Mononuclear cell (primary cell): ENCODE results near the gene CELA2A. TPM values are rescaled to one million over a fixed set of nuclear protein-coding genes. Genes with fewer than 3 reads are reported as not detected.
"Not testable (repeated sequence)": the region's sequence is repeated elsewhere in the genome, so short reads cannot be mapped to it uniquely, and the experiment has no call there.

ENCODE experiments used
- H3K27me3 ChIP-seq: 2 replicates; pipeline ENCODE4 v1.6.0; 2011; ENCODE audit warnings: low read length, control low read depth; ENCODE audit not compliant: insufficient read depth
- H3K4me1 ChIP-seq: 2 replicates; pipeline ENCODE4 v1.5.1; 2011; ENCODE audit warnings: mild to moderate bottlenecking, low read length, control low read depth; ENCODE audit not compliant: insufficient read depth
- H3K4me3 ChIP-seq: 2 replicates; pipeline ENCODE4 v1.5.1; 2011; ENCODE audit warnings: mild to moderate bottlenecking, low read length, moderate library complexity
- H3K9me3 ChIP-seq: 2 replicates; pipeline ENCODE4 v1.5.1; 2011; ENCODE audit warnings: low read depth, mild to moderate bottlenecking, control low read depth, low read length
- total RNA-seq: library from RNA; depleted of rRNA; stranded (reverse); fragments of >200 nt; gene quantifications from one replicate; pipeline ENCODE4 v1.2.3, GENCODE V29; 2012

The CELA2A gene
- total RNA-seq, 1 donor = not detected

DNA sequence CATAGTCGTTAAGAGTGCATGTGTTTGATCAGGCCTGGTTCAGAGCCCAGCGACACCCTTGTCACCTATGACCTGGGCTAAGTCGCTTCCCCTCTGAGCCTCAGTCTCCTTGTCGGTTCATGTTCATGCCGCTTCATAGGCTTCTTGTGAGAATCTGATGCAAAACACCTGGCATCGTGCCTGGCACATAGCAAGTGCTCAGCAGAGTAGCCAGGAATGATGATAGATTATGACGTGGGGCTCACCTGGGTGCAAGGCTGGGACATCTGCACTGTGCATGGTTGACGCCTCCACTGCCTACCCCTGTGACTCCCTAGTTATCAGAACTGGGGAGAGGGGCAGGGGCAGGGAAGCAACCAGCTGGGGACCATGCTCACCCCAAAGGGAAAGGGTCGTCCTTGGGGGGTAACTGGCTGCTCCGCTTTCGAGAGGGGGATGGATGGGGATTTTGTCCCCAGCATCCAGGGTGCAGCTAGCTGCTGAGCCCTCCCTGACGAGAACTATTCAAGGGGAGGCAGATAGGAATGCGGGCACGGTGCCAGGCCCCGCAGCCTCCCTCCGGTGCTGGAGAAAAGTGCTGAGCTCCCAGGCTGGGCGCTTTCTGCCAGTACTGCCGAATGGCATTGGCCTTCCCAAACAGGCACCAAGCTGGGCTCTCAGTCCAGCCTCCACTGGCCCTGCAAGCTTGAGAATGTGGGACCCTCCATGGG lies 37.6 kb upstream of the CELA2A start:
- no peak overlapping the region for H3K4me3 ChIP-seq
- no peaks in the 10 kb centered on the region for H3K9me3 ChIP-seq
- peaks cover 77% of the 10 kb centered on the region for H3K4me1 ChIP-seq
- H3K27me3 ChIP-seq = no peaks in the 10 kb centered on the region

DNA sequence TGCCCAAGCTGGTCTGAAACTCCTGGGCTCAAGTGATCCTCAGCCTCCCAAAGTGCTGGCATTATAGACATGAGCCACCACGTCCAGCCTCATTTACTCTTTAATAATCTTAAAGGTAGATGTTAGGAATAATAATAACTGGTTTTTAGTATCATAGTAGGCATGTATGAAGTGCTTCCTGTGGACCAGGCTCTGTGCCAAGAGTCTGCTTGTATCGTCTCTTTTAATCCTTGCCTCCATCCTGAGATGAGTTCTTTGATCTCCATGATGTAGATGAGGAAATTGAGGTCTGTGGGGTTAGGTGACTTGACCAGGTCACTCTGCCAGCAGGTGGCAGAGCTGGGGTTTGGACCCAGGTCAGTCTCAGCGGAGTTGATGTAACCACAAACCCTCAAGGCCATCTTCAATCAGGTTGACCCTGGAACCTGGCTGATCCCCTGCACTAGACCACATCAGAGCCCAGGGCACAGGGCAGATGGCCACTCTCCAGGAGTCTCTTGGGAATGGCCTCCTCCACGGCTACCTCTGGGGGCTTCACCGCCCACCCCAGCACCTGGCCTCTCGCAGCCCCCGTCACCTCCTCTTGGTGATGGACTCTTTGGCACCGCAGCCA lies 35.6 kb upstream of the CELA2A start:
- H3K4me1 ChIP-seq = peaks cover 64% of the 10 kb centered on the region
- H3K9me3 ChIP-seq = no peaks in the 10 kb centered on the region
- no peaks in the 10 kb centered on the region for H3K27me3 ChIP-seq
- H3K4me3 ChIP-seq = no peak overlapping the region

DNA sequence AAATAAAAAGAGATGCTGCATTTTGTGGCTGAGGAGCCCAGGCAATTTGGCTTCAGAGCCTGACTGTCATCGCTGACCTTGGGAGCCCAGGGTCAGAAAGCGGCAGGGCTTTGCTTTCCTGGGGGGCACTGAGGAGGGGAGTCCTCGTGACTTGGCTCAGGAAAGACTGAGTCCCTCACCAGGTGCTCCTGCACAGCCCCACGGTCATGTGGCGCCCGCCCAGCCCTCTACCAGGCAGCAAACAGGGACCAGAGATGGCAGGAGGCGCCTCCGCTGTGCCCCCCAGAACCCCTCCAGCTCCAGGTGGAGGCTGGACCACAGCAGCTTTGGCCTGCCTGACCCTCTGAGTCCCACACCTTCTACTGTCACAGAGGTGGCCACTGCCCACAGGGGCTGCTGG lies 33.7 kb upstream of the CELA2A start:
- Histone ChIP-seq H3K4me3 (no peak overlapping the region), H3K4me1 (peaks cover 47% of the 10 kb centered on the region), H3K9me3 (no peaks in the 10 kb centered on the region), H3K27me3 (no peaks in the 10 kb centered on the region)

DNA sequence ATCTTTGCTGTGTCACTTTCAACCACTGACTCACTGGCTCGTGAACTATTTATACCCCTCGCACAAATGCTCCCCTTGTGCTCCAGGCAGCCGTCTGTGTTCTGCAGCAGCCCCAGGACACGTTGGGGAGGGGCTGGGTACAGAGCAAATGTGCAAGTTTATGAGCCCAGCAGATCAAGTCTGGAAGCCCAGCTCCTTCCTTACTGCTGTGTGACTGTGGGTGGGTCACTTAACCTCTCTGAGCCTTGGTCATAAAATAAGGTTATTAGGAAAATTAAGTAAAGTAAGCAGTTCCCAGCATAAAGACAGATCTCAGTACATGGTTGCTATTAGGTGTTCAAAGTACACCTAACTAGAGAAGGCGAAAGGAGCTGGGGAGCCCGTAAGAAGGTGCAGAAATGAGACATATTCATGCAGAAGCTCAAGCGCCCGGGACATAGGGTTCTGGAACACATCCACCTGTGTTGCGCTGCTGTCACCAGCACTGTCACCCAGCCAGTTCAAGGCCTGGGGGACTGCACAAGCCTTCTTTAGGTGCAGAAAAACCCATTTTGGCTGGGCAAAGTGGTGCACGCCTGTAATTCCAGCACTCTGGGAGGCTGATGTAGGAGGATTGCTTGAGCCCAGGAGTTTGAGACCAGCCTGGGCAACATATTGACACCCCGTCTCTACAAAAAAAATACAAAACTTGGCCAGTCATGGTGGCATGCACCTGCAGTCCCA lies 33.0 kb upstream of the CELA2A start:
- Histone ChIP-seq H3K27me3 (no peaks in the 10 kb centered on the region), H3K4me3 (no peak overlapping the region), H3K4me1 (peaks cover 45% of the 10 kb centered on the region)

DNA sequence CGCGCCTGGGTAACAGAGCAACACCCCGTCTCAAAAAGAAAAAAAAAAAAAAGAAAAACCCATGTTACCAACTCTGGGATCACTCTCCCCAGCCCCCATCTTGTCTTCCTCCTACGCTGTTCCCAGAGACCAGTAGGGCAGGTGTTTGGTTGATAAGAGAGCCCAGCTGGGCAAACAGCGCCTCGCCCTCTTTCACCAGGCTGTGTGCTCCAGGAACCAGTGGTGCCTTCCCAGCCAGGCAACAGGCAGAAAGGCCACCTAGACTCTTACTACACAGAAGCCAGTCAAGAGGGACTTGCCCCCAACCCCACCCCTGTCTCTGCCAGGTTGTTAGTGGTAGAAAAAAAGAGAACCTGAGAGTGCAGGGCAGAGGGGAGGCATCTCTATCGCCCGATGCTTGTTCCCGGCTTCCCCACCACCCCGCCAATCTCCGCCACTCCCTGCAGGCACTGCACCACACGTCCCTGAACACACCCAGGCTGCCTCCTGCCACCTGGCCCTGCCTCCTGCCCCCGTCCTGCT lies 32.3 kb upstream of the CELA2A start:
- Histone ChIP-seq H3K27me3 (no peaks in the 10 kb centered on the region), H3K4me3 (no peak overlapping the region), H3K9me3 (no peaks in the 10 kb centered on the region), H3K4me1 (peaks cover 40% of the 10 kb centered on the region)

More for the DNA sequence above, 33.0 kb upstream of the CELA2A start:
- H3K9me3 ChIP-seq = no peaks in the 10 kb centered on the region

DNA sequence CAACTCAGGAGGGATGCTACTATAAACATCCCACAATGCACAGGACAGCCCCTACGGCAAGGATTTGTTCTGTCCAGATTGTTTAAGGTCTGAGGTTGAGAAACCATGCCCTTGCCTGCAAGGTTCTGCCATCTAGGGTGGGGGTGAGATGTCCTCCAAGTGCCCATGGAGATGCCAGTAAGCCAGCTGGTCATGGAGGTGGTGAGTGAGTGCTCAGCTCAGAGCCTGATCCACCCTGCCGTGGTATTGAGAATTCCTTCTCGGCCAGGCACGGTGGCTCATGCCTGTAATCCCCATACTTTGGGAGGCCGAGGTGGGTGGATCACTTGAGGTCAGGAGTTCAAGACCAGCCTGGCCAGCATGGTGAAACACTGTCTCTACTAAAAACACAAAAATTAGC lies 31.6 kb upstream of the CELA2A start:
- H3K27me3 ChIP-seq = no peaks in the 10 kb centered on the region
- no peaks in the 10 kb centered on the region for H3K9me3 ChIP-seq
- peaks cover 35% of the 10 kb centered on the region for H3K4me1 ChIP-seq
- H3K4me3 ChIP-seq = no peak overlapping the region

DNA sequence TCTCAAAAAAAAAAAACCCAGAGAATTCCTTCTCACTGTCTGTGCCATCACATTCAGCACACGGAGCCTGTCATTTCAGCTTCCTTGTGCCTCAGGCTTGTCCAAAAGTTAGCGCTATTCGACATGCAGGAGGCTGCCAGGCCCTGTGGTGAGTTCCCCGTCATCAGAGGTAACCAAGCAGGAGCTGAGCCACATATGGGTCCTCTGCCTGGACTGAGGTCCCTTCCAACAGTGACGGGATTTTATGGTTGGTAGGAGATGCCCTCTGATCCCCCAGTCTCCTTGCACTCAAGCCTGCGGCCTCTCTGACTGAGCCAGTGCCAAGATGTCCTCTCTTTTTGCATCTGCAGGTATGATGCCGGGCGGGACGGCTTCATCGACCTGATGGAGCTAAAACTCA lies 31.0 kb upstream of the CELA2A start:
- Histone ChIP-seq H3K9me3 (no peaks in the 10 kb centered on the region), H3K4me3 (no peak overlapping the region), H3K27me3 (no peaks in the 10 kb centered on the region), H3K4me1 (peaks cover 30% of the 10 kb centered on the region)

DNA sequence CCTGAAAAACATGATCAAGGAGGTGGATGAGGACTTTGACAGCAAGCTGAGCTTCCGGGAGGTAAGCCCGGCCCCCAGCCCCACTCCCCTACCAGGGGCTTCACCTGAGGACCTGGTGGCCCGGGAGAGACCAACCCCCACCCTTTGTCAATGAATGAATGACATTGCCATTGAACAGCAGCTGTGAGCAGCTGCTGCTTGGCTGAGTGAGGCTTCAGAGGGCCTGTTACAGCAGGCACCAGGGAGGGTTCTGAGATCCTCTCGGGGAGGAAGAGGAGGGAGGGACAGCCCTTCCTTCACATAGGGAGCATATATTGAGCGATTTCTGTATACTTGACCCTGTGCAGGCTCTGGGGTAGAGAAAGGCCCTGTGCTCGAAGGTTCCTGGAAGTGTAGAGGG lies 30.6 kb upstream of the CELA2A start:
- Histone ChIP-seq H3K4me1 (peaks cover 26% of the 10 kb centered on the region), H3K27me3 (no peaks in the 10 kb centered on the region), H3K9me3 (no peaks in the 10 kb centered on the region), H3K4me3 (no peak overlapping the region)

DNA sequence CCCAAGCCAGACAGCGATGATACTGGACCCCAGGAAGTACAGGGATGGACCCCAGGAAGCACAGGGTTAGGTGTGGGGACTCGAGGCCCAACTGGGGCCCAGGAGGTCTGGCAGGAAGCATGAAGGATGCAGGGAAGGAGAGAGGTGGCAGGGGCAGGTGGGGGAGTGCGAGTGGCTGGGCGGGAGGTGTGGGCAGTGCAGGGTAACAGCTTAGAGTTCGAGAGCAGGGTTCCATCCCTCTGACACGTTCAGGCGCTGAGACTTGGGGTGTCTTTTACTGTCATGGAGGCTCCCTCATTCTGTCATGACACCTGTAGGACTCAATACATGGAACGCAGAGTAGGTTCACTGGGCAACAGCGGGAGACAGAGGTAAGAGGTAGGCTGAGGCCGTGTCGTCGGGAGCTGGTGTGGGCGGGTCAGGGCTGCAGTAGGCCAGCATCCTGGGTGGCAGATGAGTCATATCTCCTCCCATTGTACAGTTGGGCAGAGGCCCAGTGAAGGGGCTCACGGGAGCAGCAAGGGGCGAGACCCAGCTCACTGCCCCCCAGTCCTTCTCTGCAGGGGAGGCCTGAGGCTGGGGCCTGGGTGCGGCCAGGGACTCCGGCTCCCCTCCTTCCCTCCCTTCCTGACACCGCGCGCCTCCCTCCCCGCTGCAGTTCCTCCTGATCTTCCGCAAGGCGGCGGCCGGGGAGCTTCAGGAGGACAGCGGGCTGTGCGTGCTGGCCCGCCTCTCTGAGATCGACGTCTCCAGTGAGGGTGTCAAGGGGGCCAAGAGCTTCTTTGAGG lies 29.8 kb upstream of the CELA2A start:
- no peaks in the 10 kb centered on the region for H3K9me3 ChIP-seq
- H3K27me3 ChIP-seq = no peaks in the 10 kb centered on the region
- peaks cover 22% of the 10 kb centered on the region for H3K4me1 ChIP-seq
- no peak overlapping the region for H3K4me3 ChIP-seq

DNA sequence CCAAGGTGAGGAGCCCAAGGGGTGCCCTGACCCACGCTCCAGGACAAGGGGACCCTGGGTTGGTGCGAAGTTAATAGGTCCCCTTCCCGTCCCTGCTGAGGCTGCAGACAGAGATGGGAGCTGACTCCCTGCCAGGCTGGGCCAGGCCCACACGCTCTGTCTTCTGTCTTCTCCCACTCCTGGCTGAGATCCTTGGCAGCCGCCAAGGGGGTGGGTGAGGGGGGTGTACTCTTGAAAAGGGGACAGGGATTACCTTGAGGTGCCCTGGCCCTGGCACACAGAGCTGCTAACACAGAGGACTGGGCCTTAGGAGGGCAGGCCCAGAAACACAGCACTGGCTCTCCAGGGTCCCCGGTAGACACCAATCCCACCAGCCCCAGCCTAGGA lies 29.3 kb upstream of the CELA2A start:
- no peaks in the 10 kb centered on the region for H3K9me3 ChIP-seq
- no peaks in the 10 kb centered on the region for H3K27me3 ChIP-seq
- peaks cover 22% of the 10 kb centered on the region for H3K4me1 ChIP-seq
- no peak overlapping the region for H3K4me3 ChIP-seq

DNA sequence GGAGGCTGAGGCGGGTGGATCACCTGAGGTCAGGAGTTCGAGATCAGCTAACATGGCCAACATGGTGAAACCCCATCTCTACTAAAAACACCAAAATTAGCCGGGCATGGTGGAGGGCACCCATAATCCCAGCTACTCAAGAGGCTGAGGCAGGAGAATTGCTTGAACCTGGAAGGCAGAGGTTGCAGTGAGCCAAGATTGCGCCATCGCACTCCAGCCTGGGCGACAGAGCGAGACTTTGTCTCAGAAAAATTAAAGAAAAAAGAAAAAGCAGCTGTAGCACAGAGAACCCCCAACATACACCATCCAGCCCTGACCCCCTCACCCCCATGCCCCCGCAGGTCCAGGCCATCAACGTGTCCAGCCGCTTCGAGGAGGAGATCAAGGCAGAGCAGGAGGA lies 28.3 kb upstream of the CELA2A start:
- not testable (repeated sequence) for H3K4me3 ChIP-seq, H3K27me3 ChIP-seq, H3K9me3 ChIP-seq
- peaks cover 17% of the 10 kb centered on the region for H3K4me1 ChIP-seq

DNA sequence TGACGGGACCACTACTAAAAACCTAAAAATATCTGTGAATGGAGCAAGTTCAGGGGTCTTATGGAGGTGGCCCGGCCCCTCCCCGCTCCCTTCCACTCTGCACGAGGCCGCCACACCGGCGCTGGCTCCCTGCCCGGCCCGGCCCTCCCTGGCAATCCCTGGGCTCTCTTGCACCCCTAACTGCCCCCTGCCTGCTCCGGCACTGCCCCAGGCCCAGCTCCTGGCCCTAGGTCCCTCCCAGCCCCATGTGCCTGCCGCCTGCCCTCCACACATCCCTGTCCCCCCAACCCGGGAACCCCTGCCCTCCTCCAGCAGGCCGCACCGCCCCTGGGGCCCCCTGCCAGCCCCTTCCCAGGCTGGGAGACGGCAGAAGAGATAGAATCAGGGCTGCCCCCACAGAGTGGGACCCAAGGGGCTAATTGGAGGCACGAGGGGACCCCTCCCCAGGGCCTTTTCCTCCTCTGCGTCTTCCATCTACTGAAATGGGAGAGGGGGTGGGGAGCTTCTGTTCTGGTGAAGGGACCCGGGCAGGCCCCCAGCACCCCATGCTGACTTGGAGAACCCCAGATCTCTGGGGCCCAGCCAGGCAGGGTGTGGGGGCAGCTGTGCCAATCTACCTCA lies 27.6 kb upstream of the CELA2A start:
- Histone ChIP-seq H3K4me1 (peaks cover 14% of the 10 kb centered on the region), H3K9me3 (no peaks in the 10 kb centered on the region), H3K27me3 (no peaks in the 10 kb centered on the region), H3K4me3 (no peak overlapping the region)

DNA sequence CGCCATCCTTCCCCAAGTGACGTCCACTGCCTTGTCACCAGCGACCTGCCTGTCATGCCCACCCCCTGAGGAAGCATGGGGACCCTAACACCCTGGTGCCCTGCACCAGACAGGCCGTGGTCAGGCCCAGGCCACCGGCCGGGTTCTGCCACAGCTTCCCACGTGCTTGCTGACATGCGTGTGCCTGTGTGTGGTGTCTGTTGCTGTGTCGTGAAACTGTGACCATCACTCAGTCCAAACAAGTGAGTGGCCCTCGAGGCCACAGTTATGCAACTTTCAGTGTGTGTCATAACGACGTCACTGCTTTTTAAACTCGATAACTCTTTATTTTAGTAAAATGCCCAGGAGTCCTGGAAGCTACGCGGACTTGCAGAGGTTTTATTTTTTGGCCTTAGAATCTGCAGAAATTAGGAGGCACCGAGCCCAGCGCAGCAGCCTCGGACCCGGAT lies 26.8 kb upstream of the CELA2A start:
- H3K4me3 ChIP-seq = no peak overlapping the region
- H3K9me3 ChIP-seq = no peaks in the 10 kb centered on the region
- no peaks in the 10 kb centered on the region for H3K27me3 ChIP-seq
- peaks cover 19% of the 10 kb centered on the region for H3K4me1 ChIP-seq

DNA sequence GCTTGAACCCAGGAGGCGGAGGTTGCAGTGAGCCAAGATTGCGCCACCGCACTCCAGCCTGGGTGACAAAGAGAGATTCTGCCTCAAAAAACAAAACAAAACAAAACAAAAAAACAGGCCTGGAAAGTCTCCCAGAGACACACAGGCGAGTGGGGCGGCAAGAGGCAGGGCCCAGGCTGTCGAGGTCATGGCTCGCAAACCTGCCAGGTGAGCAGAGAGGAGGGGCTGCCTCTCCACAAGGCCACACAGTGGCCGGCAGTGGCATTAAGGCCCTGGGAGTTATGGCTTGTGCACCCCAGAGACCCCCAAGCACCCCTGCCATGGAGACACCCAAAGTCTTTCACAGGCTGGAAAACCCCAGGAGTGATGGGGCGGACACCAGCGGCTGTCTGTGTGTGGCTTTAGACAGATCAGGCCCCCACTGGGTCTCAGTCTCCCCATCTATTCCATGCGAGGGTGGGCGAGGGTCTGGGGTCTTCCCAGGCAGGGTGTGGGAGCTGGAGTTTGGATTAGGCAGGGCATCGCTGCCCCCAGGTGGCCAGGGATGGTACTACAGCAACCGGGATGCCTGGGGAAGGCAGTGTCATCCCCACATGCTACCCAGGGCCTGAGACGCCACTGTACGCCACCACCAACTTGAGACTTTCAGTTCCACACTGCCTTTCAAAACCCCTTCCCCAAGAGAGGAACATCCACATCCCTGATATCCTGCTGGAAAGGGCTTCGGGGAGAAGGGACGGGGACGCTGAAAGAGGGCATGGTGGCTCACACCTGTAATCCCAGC lies 25.6 kb upstream of the CELA2A start:
- no peaks in the 10 kb centered on the region for H3K9me3 ChIP-seq
- no peaks in the 10 kb centered on the region for H3K27me3 ChIP-seq
- H3K4me1 ChIP-seq = peaks cover 20% of the 10 kb centered on the region
- H3K4me3 ChIP-seq = no peak overlapping the region
